HuH-7 (cell line): ENCODE results near the gene ACP3.
A peak's percentile ranks its signal among the peaks of the same experiment; 100 is the strongest.
"Not testable (repeated sequence)": the region's sequence is repeated elsewhere in the genome, so short reads cannot be mapped to it uniquely, and the experiment has no call there.

ENCODE experiments used
- DNase-seq: peaks from one replicate; pipeline ENCODE4 v3.0.0; 2011; ENCODE audit warnings: low spot score

The ACP3 gene

GRCh38 chr3:132368515-132368914 lies 51.3 kb downstream of the ACP3 start:
- no peak for DNase-seq

- no peak for DNase-seq
Measured at GRCh38 chr3:132368962-132369361, 51.8 kb downstream of the ACP3 start.

- peak; percentile 30 for DNase-seq
Measured at GRCh38 chr3:132376945-132377354, 59.7 kb downstream of the ACP3 start.

GRCh38 chr3:132378048-132378762 lies 61.0 kb downstream of the ACP3 start:
- no peak for DNase-seq

GRCh38 chr3:132378846-132379245 lies 61.6 kb downstream of the ACP3 start:
- DNase-seq, result no peak

- DNase-seq, result no peak
Measured at GRCh38 chr3:132380920-132381319, 63.7 kb downstream of the ACP3 start.

GRCh38 chr3:132381348-132381944 lies 64.2 kb downstream of the ACP3 start:
- no peak for DNase-seq

- no peak for DNase-seq
Measured at GRCh38 chr3:132382267-132382666, 65.1 kb downstream of the ACP3 start.

GRCh38 chr3:132382688-132383194 lies 65.5 kb downstream of the ACP3 start:
- DNase-seq, result no peak

GRCh38 chr3:132386259-132386658 lies 69.1 kb downstream of the ACP3 start:
- DNase-seq, result no peak

GRCh38 chr3:132392675-132393074 lies 75.5 kb downstream of the ACP3 start:
- DNase-seq, result not testable (repeated sequence)

GRCh38 chr3:132394320-132394719 lies 77.1 kb downstream of the ACP3 start:
- no peak for DNase-seq

- no peak for DNase-seq
Measured at GRCh38 chr3:132395126-132395525, 77.9 kb downstream of the ACP3 start.

GRCh38 chr3:132396255-132396654 lies 79.0 kb downstream of the ACP3 start:
- DNase-seq, result no peak

- not testable (repeated sequence) for DNase-seq
Measured at GRCh38 chr3:132396776-132397175, 79.6 kb downstream of the ACP3 start.

- peak; percentile 61 for DNase-seq
Measured at GRCh38 chr3:132399054-132399929, 82.1 kb downstream of the ACP3 start.

GRCh38 chr3:132401255-132401654 lies 84.0 kb downstream of the ACP3 start:
- no peak for DNase-seq

GRCh38 chr3:132404276-132404675 lies 87.1 kb downstream of the ACP3 start:
- no peak for DNase-seq

- DNase-seq, result no peak
Measured at GRCh38 chr3:132405188-132405587, 88.0 kb downstream of the ACP3 start.

- DNase-seq, result no peak
Measured at GRCh38 chr3:132405609-132406299, 88.5 kb downstream of the ACP3 start.

- DNase-seq, result no peak
Measured at GRCh38 chr3:132406587-132406986, 89.4 kb downstream of the ACP3 start.

- no peak for DNase-seq
Measured at GRCh38 chr3:132407025-132407424, 89.8 kb downstream of the ACP3 start.
